Astrocyte of the cerebellum (primary cell): ENCODE measurements around the gene SLIT3.

Source experiments
- DNase-seq: peaks from one replicate; pipeline ENCODE4 v3.0.0-alpha.2; 2011; ENCODE audit warnings: low read depth
- H3K4me3 ChIP-seq: 2 replicates; pipeline ENCODE4 v1.5.1; 2011; ENCODE audit warnings: mild to moderate bottlenecking, low read depth, low read length, moderate library complexity
- in situ Hi-C: cut with HindIII; loops from 2 replicates; pipeline ENCODE4 v1.10.0; 2017; ENCODE audit warnings: low sequenced_read_pairs
- TF ChIP-seq, protein P1 (sequence below): IDR thresholded peaks from 2 replicates; pipeline ENCODE4 v1.5.1; 2012; ENCODE audit warnings: low read length, low read depth, moderate library complexity, mild to moderate bottlenecking; ENCODE audit errors: missing control alignments

SLIT3 gene

GRCh38 chr5:169104937-169105494 is 195.9 kb downstream of the SLIT3 start:
- in situ Hi-C loops, result no loop called here
- DNase-seq, result no peak
- TF ChIP-seq, protein P1, sequence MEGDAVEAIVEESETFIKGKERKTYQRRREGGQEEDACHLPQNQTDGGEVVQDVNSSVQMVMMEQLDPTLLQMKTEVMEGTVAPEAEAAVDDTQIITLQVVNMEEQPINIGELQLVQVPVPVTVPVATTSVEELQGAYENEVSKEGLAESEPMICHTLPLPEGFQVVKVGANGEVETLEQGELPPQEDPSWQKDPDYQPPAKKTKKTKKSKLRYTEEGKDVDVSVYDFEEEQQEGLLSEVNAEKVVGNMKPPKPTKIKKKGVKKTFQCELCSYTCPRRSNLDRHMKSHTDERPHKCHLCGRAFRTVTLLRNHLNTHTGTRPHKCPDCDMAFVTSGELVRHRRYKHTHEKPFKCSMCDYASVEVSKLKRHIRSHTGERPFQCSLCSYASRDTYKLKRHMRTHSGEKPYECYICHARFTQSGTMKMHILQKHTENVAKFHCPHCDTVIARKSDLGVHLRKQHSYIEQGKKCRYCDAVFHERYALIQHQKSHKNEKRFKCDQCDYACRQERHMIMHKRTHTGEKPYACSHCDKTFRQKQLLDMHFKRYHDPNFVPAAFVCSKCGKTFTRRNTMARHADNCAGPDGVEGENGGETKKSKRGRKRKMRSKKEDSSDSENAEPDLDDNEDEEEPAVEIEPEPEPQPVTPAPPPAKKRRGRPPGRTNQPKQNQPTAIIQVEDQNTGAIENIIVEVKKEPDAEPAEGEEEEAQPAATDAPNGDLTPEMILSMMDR, result no peak
- no peak overlapping the region for H3K4me3 ChIP-seq

GRCh38 chr5:169103586-169104181 is 197.3 kb downstream of the SLIT3 start:
- in situ Hi-C loops, result no loop called here
- TF ChIP-seq, protein P1, result no peak
- no peak overlapping the region for H3K4me3 ChIP-seq
- no peak for DNase-seq

- DNase-seq, result no peak
- TF ChIP-seq, protein P1, result no peak
- no peak overlapping the region for H3K4me3 ChIP-seq
- in situ Hi-C loops, result no loop called here
These were observed 199.0 kb downstream of the SLIT3 start for GRCh38 chr5:169101966-169102365.

- no peak overlapping the region for H3K4me3 ChIP-seq
- TF ChIP-seq, protein P1, result no peak
- peak; percentile 45 for DNase-seq
- in situ Hi-C loops, result no loop called here
These were observed 200.2 kb downstream of the SLIT3 start for GRCh38 chr5:169100735-169101075.

DNA sequence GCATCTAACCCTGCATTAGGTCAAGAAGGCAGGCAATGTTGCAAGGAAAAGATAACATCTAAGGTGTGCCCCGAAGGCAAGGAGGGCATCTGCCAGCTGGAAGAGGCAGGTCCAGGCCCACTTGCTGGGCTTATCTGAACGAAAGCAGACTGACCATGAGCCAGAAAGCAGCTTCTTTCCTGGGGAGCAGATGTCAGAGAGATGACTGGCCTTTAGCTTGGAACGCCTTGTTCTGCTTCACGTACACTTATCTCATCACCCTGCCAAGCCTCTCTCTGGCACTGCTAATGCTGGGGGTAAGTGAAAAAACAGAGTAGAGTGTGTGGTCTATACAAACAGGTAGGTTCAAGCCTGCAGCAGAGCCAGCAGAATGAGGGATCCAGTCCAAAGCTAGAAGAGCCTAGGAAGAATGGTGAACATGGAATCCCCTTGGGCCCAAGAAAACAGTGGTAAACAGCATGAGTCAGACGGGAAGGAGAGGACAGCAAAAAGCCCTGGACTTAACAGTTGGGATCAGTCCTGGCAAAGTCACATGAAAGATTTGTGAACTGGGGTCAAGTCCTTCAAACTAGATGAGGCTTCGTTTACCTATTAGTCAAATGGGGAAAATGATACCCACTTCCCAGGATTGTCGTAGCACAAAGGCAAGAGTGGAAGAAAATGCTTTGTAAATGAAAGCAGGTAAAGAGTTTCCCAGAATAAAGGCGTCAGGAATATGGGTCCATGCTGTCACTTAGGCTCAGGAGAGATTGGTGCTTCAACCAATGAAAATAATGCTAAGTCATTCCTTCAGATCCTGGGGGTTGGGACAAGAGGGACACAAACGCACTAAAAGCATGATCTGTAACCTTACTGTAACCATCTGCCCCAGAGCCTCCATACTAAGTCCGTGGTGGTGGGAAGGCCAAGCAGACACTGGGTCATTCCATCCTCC is 200.9 kb downstream of the SLIT3 start:
- H3K4me3 ChIP-seq, result no peak overlapping the region
- in situ Hi-C loops, result no loop called here
- no peak for DNase-seq
- TF ChIP-seq, protein P1, result no peak

GRCh38 chr5:169098331-169099121 is 202.4 kb downstream of the SLIT3 start:
- TF ChIP-seq, protein P1, result no peak
- in situ Hi-C loops, result no loop called here
- DNase-seq, result no peak
- H3K4me3 ChIP-seq, result no peak overlapping the region
